GM21723 (cell line): ENCODE data around the gene IGF2BP2.

Source experiments
- ATAC-seq: cut with Tn5 transposase; IDR thresholded peaks from one replicate; pipeline ENCODE4 v1.9.1; 2021; ENCODE audit warnings: mild to moderate bottlenecking, moderate library complexity; ENCODE audit not compliant: unreplicated experiment

The IGF2BP2 gene

DNA sequence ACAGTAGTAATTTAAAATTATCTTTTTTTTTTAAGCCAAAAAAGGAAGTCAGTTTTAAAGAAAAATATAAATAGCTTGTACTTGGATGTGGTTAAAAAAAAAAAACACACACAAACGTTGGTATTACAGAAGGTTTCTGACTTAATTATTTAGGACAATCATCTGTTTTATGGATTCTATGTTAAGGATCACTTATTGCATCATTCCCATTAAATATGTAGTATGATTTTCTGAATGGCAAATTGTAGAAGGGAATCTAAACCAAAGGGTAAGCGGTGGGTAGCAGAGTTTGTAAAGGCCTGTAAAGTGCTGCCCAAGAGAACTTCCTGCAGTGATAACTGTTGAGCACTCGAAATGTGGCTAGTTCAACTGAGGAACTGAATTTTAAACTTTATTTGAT is 230.8 kb downstream of the IGF2BP2 start:
- ATAC-seq: no peak
